GM23338 (cell line): Measurements from ENCODE around the gene LILRA5. TPM values are rescaled to one million over a fixed set of nuclear protein-coding genes. Genes with fewer than 3 reads are reported as not detected.
A peak's percentile ranks its signal among the peaks of the same experiment; 100 is the strongest.
"Not testable (repeated sequence)": the region's sequence is repeated elsewhere in the genome, so short reads cannot be mapped to it uniquely, and the experiment has no call there.

Experiments
- ATAC-seq: fragments of 200-7000 bp; cut with Tn5 transposase; 3 replicates; pipeline ENCODE4 v1.9.1; 2020
- DNase-seq: peaks from one replicate; pipeline ENCODE4 v3.0.0-alpha.2; 2015; ENCODE audit warnings: low spot score
- H2AFZ ChIP-seq: fragments of 200-600 bp; sonication (generic); 2 replicates; pipeline ENCODE4 v1.8.0; 2016; ENCODE audit warnings: antibody characterized with exemption, mild to moderate bottlenecking, moderate library complexity
- H3F3A ChIP-seq: fragments of 200-600 bp; sonication (generic); replicated peaks from 2 replicates; pipeline ENCODE4 v1.8.0; 2017; ENCODE audit warnings: antibody characterized with exemption, mixed run types, low read depth
- H3K27ac ChIP-seq: fragments of 200-600 bp; sonication (generic); 2 replicates; pipeline ENCODE4 v1.6.1; 2016; ENCODE audit warnings: low read depth
- H3K27me3 ChIP-seq: fragments of 200-600 bp; sonication (generic); 2 replicates; pipeline ENCODE4 v1.8.0; 2016; ENCODE audit warnings: mild to moderate bottlenecking, mixed run types, moderate library complexity; ENCODE audit not compliant: insufficient read depth
- H3K36me3 ChIP-seq: fragments of 200-600 bp; sonication (generic); 2 replicates; pipeline ENCODE4 v1.8.0; 2016; ENCODE audit warnings: mild to moderate bottlenecking; ENCODE audit not compliant: insufficient read depth
- H3K4me1 ChIP-seq: fragments of 200-600 bp; sonication (generic); 2 replicates; pipeline ENCODE4 v1.8.0; 2016; ENCODE audit warnings: mild to moderate bottlenecking, moderate library complexity; ENCODE audit not compliant: insufficient read depth
- H3K4me2 ChIP-seq: fragments of 200-600 bp; sonication (generic); 2 replicates; pipeline ENCODE4 v1.7.1; 2017; ENCODE audit warnings: mixed run types
- H3K4me3 ChIP-seq: fragments of 200-600 bp; sonication (generic); 2 replicates; pipeline ENCODE4 v1.6.1; 2016; ENCODE audit warnings: mixed run types
- H3K79me2 ChIP-seq: fragments of 200-600 bp; sonication (generic); replicated peaks from 2 replicates; pipeline ENCODE4 v1.8.0; 2017; ENCODE audit warnings: mild to moderate bottlenecking; ENCODE audit not compliant: insufficient read depth
- H3K9me2 ChIP-seq: fragments of 200-600 bp; sonication (generic); 2 replicates; pipeline ENCODE4 v1.8.0; 2017; ENCODE audit not compliant: insufficient read depth
- H4K20me1 ChIP-seq: fragments of 200-600 bp; sonication (generic); replicated peaks from 2 replicates; pipeline ENCODE4 v1.8.0; 2017; ENCODE audit warnings: mild to moderate bottlenecking; ENCODE audit not compliant: insufficient read depth
- H3K27ac Mint-ChIP-seq: 2 replicates; pipeline ENCODE4 v1.8.0; 2020; ENCODE audit warnings: inconsistent platforms, mild to moderate bottlenecking, moderate library complexity, mixed read lengths
- H3K27me3 Mint-ChIP-seq: 3 replicates; pipeline ENCODE4 v1.8.0; 2022; ENCODE audit warnings: low read depth, mild to moderate bottlenecking, moderate library complexity, mixed read lengths, inconsistent platforms; ENCODE audit not compliant: insufficient read depth, poor library complexity
- H3K36me3 Mint-ChIP-seq: 3 replicates; pipeline ENCODE4 v1.8.0; 2021; ENCODE audit warnings: low read depth, mild to moderate bottlenecking, inconsistent platforms, moderate library complexity, mixed read lengths
- H3K4me1 Mint-ChIP-seq: 3 replicates; pipeline ENCODE4 v1.8.0; 2020; ENCODE audit warnings: mild to moderate bottlenecking, inconsistent platforms, mixed read lengths
- H3K4me3 Mint-ChIP-seq: 3 replicates; pipeline ENCODE4 v1.8.0; 2021; ENCODE audit warnings: moderate library complexity, mild to moderate bottlenecking, inconsistent platforms, mixed read lengths
- H3K9me3 Mint-ChIP-seq: 3 replicates; pipeline ENCODE4 v1.8.0; 2020; ENCODE audit warnings: moderate library complexity, mild to moderate bottlenecking, inconsistent platforms, mixed read lengths
- CREB1 ChIP-seq: fragments of 250-450 bp; sonication (Bioruptor Pico); IDR thresholded peaks from 2 replicates; pipeline ENCODE4 v1.5.0; 2020; ENCODE audit warnings: low read depth, mild to moderate bottlenecking, moderate library complexity
- ZNF331 ChIP-seq: fragments of 250-450 bp; sonication (Bioruptor Pico); IDR thresholded peaks from 2 replicates; pipeline ENCODE4 v1.5.0; 2020; ENCODE audit warnings: low read depth, mild to moderate bottlenecking, moderate library complexity
- polyA plus RNA-seq: library from polyadenylated mRNA; unstranded; fragments of >200 nt; fragmentation: Nextera tagmentation; extraction: Ambion mirVana; gene quantifications from 2 replicates; pipeline ENCODE4 v1.2.1, GENCODE V29; 2016
- total RNA-seq: library from RNA; depleted of rRNA; stranded (reverse); fragments of >200 nt; shearing (Covaris generic); gene quantifications from 2 replicates; pipeline ENCODE4 v1.2.3, GENCODE V29; 2014
- TF ChIP-seq, protein P1 (sequence below), 2 experiments: fragments of 200-600 bp in 1 of 2; sonication (generic) in 1 of 2; conservative IDR thresholded peaks; 2 replicates each; pipeline versions ENCODE4 v1.5.1 to v1.6.1; 2016 to 2017; ENCODE audit warnings: antibody characterized with exemption in 2 of 2, low read depth in 2 of 2, mild to moderate bottlenecking in 2 of 2, moderate library complexity in 1 of 2
- TF ChIP-seq, protein P2 (sequence below): fragments of 250-450 bp; sonication (Bioruptor Pico); IDR thresholded peaks from 2 replicates; pipeline ENCODE4 v1.5.0; 2020; ENCODE audit warnings: mild to moderate bottlenecking, moderate library complexity

LILRA5 gene
- total and polyA plus RNA-seq, 2 experiments from 2014 or later, result not detected

DNA sequence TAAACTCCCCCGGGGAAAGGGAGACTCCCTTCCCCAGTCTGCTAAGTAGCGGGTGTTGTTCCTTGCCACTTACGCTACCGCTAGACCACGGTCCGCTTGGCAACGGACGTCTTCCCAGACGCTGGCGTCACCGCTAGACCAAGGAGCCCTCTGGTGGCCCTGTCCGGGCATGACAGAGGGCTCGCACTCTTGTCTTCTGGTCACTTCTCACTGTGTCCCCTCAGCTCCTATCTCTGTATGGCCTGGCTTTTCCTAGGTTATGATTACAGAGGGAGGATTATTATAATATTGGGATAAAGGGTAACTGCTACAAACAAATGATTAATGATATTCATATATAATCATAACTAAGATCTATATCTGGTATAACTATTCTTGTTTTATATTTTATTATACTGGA lies 10.0 kb upstream of the LILRA5 start:
- H3K79me2 ChIP-seq, DNase-seq, ATAC-seq, H3K4me2 ChIP-seq, H3K27me3 ChIP-seq, H3F3A ChIP-seq, H3K9me2 ChIP-seq, H3K4me3 ChIP-seq, H4K20me1 ChIP-seq, H3K27ac ChIP-seq, H2AFZ ChIP-seq, H3K4me3 Mint-ChIP-seq, H3K27ac Mint-ChIP-seq, H3K36me3 ChIP-seq: not testable (repeated sequence)
- H3K4me1 ChIP-seq, result peaks cover 16% of the 10 kb centered on the region
- peaks cover 19% of the 10 kb centered on the region for H3K27me3 Mint-ChIP-seq
- H3K9me3 Mint-ChIP-seq, result peaks cover 28% of the 10 kb centered on the region
- H3K36me3 Mint-ChIP-seq, result peaks cover 14% of the 10 kb centered on the region
- peaks cover 20% of the 10 kb centered on the region for H3K4me1 Mint-ChIP-seq
- TF ChIP-seq CREB1 (CRISPR knock-in tag), result peak; percentile 20; the same call in 1 of the 2 replicates
- TF ChIP-seq, protein P1, sequence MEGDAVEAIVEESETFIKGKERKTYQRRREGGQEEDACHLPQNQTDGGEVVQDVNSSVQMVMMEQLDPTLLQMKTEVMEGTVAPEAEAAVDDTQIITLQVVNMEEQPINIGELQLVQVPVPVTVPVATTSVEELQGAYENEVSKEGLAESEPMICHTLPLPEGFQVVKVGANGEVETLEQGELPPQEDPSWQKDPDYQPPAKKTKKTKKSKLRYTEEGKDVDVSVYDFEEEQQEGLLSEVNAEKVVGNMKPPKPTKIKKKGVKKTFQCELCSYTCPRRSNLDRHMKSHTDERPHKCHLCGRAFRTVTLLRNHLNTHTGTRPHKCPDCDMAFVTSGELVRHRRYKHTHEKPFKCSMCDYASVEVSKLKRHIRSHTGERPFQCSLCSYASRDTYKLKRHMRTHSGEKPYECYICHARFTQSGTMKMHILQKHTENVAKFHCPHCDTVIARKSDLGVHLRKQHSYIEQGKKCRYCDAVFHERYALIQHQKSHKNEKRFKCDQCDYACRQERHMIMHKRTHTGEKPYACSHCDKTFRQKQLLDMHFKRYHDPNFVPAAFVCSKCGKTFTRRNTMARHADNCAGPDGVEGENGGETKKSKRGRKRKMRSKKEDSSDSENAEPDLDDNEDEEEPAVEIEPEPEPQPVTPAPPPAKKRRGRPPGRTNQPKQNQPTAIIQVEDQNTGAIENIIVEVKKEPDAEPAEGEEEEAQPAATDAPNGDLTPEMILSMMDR (conservative IDR thresholded peaks at IDR 0.05; ENCODE audit: low read depth in 2 of 2), result peak; percentile 25 to 34; a peak in 3 of 4 replicates

DNA sequence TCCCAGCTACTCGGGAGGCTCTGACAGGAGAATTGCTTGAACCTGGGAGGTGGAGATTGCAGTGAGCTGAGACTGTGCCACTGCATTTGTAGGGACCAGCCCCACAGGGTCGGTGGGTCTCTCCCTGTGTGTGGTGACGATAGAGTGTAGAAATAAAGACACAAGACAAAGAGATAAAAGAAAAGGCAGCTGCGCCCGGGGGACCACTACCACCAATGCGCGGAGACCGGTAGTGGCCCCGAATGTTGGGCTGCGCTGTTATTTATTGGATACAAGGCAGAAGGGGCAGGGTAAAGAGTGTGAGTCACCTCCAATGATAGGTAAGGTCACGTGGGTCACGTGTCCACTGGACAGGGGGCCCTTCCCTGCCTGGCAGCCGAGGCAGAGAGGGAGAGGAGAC lies 9.3 kb upstream of the LILRA5 start:
- H3K36me3 ChIP-seq, H4K20me1 ChIP-seq, DNase-seq, H3K4me3 ChIP-seq, H3K4me3 Mint-ChIP-seq, H2AFZ ChIP-seq, H3K27ac ChIP-seq, H3K27me3 ChIP-seq, H3F3A ChIP-seq, H3K79me2 ChIP-seq, H3K9me2 ChIP-seq, ATAC-seq, H3K4me2 ChIP-seq, H3K27ac Mint-ChIP-seq: not testable (repeated sequence)
- Mint-ChIP-seq H3K4me1 (peaks cover 20% of the 10 kb centered on the region), H3K27me3 (peaks cover 19% of the 10 kb centered on the region), H3K36me3 (peaks cover 14% of the 10 kb centered on the region), H3K9me3 (peaks cover 28% of the 10 kb centered on the region)
- H3K4me1 ChIP-seq, result peaks cover 16% of the 10 kb centered on the region

DNA sequence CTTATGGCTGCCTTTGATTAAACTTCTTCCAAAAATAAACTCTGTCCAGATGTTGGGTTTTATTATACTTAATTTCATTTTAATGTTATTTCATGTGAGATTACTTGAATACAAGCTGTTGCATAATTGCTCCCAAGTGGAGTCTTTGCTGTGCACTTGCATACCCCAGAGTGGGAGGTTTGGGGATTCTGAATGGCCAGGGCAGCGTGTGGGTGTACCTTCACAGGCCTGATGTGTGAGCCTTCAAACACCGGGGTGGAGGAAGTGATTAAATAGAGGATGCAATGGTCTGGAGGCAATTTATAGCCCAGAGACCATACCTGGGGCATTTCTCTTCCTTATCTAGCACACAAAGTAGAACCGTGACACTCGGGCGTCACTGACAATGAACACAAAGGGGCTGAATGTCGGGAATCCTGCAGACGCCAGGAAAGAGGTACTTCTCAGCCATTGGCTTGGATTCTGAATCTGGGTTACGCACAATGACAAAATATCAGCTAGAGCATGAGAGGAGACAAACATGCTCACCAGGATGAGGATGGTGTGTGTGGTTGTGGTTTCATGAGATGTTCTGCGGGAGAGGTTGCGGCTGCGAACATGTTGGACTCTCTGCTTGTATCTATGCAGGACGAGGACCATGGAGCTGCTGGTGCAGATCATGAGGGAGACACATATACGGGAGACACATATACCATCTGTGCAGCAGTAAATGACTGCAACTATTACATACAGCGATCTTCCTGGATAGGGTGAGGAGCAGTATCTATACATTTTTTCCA lies 7.1 kb upstream of the LILRA5 start:
- H3K27me3 Mint-ChIP-seq, result peaks cover 17% of the 10 kb centered on the region
- peaks cover 20% of the 10 kb centered on the region for H3K4me1 Mint-ChIP-seq
- H3K79me2 ChIP-seq, result no peaks in the 10 kb centered on the region
- H3K4me3 ChIP-seq, result no peak overlapping the region
- no peaks in the 10 kb centered on the region for H3F3A ChIP-seq
- peaks cover 28% of the 10 kb centered on the region for H3K9me3 Mint-ChIP-seq
- H3K36me3 ChIP-seq, result no peaks in the 10 kb centered on the region; the same call in none of the 2 replicates
- no peak overlapping the region for H3K27ac Mint-ChIP-seq
- H3K36me3 Mint-ChIP-seq, result peaks cover 14% of the 10 kb centered on the region
- DNase-seq, result no peak
- no peak overlapping the region for H3K27ac ChIP-seq
- peaks cover 21% of the 10 kb centered on the region for H3K4me1 ChIP-seq
- no peaks in the 10 kb centered on the region for H3K9me2 ChIP-seq
- H2AFZ ChIP-seq, result no peak overlapping the region
- H4K20me1 ChIP-seq, result no peaks in the 10 kb centered on the region
- no peak overlapping the region for H3K4me2 ChIP-seq
- ATAC-seq, result no peak
- H3K27me3 ChIP-seq, result 0 out of 2 replicates have a peak, but pooled peaks cover 6% of the 10 kb centered on the region
- H3K4me3 Mint-ChIP-seq, result no peak overlapping the region
- TF ChIP-seq, protein P1 (conservative IDR thresholded peaks at IDR 0.05; ENCODE audit: low read depth in 2 of 2), result no peak
- TF ChIP-seq ZNF331 (CRISPR knock-in tag), result no peak
- TF ChIP-seq, protein P2, sequence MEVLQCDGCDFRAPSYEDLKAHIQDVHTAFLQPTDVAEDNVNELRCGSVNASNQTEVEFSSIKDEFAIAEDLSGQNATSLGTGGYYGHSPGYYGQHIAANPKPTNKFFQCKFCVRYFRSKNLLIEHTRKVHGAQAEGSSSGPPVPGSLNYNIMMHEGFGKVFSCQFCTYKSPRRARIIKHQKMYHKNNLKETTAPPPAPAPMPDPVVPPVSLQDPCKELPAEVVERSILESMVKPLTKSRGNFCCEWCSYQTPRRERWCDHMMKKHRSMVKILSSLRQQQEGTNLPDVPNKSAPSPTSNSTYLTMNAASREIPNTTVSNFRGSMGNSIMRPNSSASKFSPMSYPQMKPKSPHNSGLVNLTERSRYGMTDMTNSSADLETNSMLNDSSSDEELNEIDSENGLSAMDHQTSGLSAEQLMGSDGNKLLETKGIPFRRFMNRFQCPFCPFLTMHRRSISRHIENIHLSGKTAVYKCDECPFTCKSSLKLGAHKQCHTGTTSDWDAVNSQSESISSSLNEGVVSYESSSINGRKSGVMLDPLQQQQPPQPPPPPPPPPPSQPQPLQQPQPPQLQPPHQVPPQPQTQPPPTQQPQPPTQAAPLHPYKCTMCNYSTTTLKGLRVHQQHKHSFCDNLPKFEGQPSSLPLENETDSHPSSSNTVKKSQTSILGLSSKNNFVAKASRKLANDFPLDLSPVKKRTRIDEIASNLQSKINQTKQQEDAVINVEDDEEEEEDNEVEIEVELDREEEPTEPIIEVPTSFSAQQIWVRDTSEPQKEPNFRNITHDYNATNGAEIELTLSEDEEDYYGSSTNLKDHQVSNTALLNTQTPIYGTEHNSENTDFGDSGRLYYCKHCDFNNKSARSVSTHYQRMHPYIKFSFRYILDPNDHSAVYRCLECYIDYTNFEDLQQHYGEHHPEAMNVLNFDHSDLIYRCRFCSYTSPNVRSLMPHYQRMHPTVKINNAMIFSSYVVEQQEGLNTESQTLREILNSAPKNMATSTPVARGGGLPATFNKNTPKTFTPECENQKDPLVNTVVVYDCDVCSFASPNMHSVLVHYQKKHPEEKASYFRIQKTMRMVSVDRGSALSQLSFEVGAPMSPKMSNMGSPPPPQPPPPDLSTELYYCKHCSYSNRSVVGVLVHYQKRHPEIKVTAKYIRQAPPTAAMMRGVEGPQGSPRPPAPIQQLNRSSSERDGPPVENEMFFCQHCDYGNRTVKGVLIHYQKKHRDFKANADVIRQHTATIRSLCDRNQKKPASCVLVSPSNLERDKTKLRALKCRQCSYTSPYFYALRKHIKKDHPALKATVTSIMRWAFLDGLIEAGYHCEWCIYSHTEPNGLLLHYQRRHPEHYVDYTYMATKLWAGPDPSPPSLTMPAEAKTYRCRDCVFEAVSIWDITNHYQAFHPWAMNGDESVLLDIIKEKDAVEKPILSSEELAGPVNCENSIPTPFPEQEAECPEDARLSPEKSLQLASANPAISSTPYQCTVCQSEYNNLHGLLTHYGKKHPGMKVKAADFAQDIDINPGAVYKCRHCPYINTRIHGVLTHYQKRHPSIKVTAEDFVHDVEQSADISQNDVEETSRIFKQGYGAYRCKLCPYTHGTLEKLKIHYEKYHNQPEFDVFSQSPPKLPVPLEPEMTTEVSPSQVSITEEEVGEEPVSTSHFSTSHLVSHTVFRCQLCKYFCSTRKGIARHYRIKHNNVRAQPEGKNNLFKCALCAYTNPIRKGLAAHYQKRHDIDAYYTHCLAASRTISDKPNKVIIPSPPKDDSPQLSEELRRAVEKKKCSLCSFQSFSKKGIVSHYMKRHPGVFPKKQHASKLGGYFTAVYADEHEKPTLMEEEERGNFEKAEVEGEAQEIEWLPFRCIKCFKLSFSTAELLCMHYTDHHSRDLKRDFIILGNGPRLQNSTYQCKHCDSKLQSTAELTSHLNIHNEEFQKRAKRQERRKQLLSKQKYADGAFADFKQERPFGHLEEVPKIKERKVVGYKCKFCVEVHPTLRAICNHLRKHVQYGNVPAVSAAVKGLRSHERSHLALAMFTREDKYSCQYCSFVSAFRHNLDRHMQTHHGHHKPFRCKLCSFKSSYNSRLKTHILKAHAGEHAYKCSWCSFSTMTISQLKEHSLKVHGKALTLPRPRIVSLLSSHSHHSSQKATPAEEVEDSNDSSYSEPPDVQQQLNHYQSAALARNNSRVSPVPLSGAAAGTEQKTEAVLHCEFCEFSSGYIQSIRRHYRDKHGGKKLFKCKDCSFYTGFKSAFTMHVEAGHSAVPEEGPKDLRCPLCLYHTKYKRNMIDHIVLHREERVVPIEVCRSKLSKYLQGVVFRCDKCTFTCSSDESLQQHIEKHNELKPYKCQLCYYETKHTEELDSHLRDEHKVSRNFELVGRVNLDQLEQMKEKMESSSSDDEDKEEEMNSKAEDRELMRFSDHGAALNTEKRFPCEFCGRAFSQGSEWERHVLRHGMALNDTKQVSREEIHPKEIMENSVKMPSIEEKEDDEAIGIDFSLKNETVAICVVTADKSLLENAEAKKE, result no peak
